DOHH2 (cell line): ENCODE data around the gene CDH2.

Experiments
- H3F3A ChIP-seq: fragments of 200-600 bp; sonication (generic), shearing (Covaris generic); 2 replicates; pipeline ENCODE4 v1.6.0; 2016; ENCODE audit warnings: antibody characterized with exemption, mild to moderate bottlenecking; ENCODE audit not compliant: control insufficient read depth, insufficient read depth
- H3K27ac ChIP-seq: fragments of 200-600 bp; sonication (generic); 2 replicates; pipeline ENCODE4 v1.5.1; 2014; ENCODE audit warnings: low read depth, mild to moderate bottlenecking, low read length, moderate library complexity
- H3K27me3 ChIP-seq: fragments of 200-600 bp; sonication (generic); 2 replicates; pipeline ENCODE4 v1.6.1; 2014; ENCODE audit warnings: mild to moderate bottlenecking, low read length, mixed read lengths; ENCODE audit not compliant: control insufficient read depth
- H3K36me3 ChIP-seq: fragments of 200-600 bp; sonication (generic); 2 replicates; pipeline ENCODE4 v1.6.1; 2014; ENCODE audit warnings: mild to moderate bottlenecking, low read length, moderate library complexity, mixed read lengths; ENCODE audit not compliant: control insufficient read depth
- H3K4me1 ChIP-seq: fragments of 200-600 bp; sonication (generic); 2 replicates; pipeline ENCODE4 v1.6.1; 2014; ENCODE audit warnings: mild to moderate bottlenecking, low read length, mixed read lengths; ENCODE audit not compliant: control insufficient read depth
- H3K4me2 ChIP-seq: fragments of 200-600 bp; sonication (generic); 2 replicates; pipeline ENCODE4 v1.6.0; 2014; ENCODE audit warnings: mild to moderate bottlenecking, low read length, moderate library complexity
- H3K4me3 ChIP-seq: fragments of 200-600 bp; sonication (generic); 2 replicates; pipeline ENCODE4 v1.5.1; 2014; ENCODE audit warnings: mild to moderate bottlenecking, low read length, mixed read lengths
- H3K79me2 ChIP-seq: fragments of 200-600 bp; sonication (generic); 2 replicates; pipeline ENCODE4 v1.6.1; 2014; ENCODE audit warnings: mild to moderate bottlenecking, low read length, mixed read lengths; ENCODE audit not compliant: control insufficient read depth
- H3K9me2 ChIP-seq: fragments of 200-600 bp; sonication (generic); replicated peaks from 2 replicates; pipeline ENCODE4 v1.6.1; 2014; ENCODE audit warnings: mild to moderate bottlenecking, low read length, mixed read lengths; ENCODE audit not compliant: control insufficient read depth
- H3K9me3 ChIP-seq: fragments of 200-600 bp; sonication (generic); 2 replicates; pipeline ENCODE4 v1.6.1; 2014; ENCODE audit warnings: antibody characterized with exemption, low read length, mixed read lengths; ENCODE audit not compliant: control insufficient read depth, insufficient read depth
- H4K20me1 ChIP-seq: fragments of 200-600 bp; sonication (generic); 2 replicates; pipeline ENCODE4 v1.6.0; 2014; ENCODE audit warnings: low read depth, mild to moderate bottlenecking, antibody characterized with exemption, low read length, moderate library complexity; ENCODE audit not compliant: control insufficient read depth, insufficient read depth
- EZH2phosphoT487 ChIP-seq: fragments of 200-600 bp; sonication (generic); IDR thresholded peaks from 2 replicates; pipeline ENCODE4 v1.6.1; 2017; ENCODE audit warnings: borderline replicate concordance, mild to moderate bottlenecking, antibody characterized with exemption, low read length, moderate library complexity, mixed read lengths
- TF ChIP-seq, protein P1 (sequence below): fragments of 200-600 bp; sonication (generic); IDR thresholded peaks from one replicate; pipeline ENCODE4 v1.5.1; 2014; ENCODE audit warnings: antibody characterized with exemption, mild to moderate bottlenecking, low read depth, low read length; ENCODE audit not compliant: poor library complexity, severe bottlenecking

CDH2 gene

DNA sequence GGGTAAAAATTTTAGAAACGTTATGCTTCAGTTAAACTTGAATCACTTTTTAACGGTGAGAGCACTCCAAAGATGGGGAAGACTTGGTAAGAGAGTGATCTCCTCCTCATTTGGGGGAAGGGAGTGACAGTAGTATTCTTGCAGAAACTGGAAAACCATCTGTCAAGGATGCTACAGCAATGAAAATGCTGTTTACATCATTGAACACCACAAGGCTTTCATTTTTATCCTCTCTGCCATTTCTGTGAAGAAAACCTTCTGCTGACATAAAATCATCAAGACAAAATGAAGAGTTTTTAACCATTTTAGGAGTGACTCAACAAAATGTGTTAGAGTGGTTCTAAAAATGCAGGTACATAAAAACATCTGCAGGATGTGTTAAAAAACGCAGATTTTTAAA is 38.1 kb downstream of the CDH2 start:
- H3K36me3 ChIP-seq = no peaks in the 10 kb centered on the region
- H3K27ac ChIP-seq = no peak overlapping the region
- no peaks in the 10 kb centered on the region for H3K79me2 ChIP-seq
- no peaks in the 10 kb centered on the region for H3K9me3 ChIP-seq
- H3F3A ChIP-seq = no peaks in the 10 kb centered on the region
- H3K27me3 ChIP-seq = no peaks in the 10 kb centered on the region
- TF ChIP-seq, protein P1, sequence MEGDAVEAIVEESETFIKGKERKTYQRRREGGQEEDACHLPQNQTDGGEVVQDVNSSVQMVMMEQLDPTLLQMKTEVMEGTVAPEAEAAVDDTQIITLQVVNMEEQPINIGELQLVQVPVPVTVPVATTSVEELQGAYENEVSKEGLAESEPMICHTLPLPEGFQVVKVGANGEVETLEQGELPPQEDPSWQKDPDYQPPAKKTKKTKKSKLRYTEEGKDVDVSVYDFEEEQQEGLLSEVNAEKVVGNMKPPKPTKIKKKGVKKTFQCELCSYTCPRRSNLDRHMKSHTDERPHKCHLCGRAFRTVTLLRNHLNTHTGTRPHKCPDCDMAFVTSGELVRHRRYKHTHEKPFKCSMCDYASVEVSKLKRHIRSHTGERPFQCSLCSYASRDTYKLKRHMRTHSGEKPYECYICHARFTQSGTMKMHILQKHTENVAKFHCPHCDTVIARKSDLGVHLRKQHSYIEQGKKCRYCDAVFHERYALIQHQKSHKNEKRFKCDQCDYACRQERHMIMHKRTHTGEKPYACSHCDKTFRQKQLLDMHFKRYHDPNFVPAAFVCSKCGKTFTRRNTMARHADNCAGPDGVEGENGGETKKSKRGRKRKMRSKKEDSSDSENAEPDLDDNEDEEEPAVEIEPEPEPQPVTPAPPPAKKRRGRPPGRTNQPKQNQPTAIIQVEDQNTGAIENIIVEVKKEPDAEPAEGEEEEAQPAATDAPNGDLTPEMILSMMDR = no peak
- H3K4me2 ChIP-seq = no peak overlapping the region
- no peaks in the 10 kb centered on the region for H4K20me1 ChIP-seq
- H3K4me3 ChIP-seq = no peak overlapping the region
- H3K9me2 ChIP-seq = no peaks in the 10 kb centered on the region
- no peaks in the 10 kb centered on the region for H3K4me1 ChIP-seq

DNA sequence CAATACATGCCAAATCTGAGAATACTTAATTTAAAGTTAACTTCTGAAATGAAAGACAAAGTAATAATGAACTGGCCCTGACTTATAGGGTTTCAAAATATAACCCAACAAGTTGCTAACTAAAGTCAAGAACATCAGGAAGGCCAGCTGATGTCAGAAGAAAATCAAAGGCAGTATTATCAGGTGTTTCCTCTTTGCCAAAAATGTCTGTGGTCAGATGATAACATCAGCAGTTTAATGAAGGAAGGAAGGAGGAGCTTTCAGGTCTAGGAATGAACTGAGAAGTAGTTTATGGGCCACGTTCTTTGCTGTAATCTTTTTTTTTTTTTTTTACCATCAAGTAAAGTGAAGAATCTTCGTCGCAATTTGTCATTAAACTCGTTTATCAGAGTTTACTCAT is 40.9 kb downstream of the CDH2 start:
- Histone ChIP-seq H4K20me1 (no peaks in the 10 kb centered on the region), H3K9me2 (no peaks in the 10 kb centered on the region), H3K4me2 (no peak overlapping the region), H3K79me2 (no peaks in the 10 kb centered on the region), H3K27ac (no peak overlapping the region), H3K9me3 (no peaks in the 10 kb centered on the region), H3K4me1 (no peaks in the 10 kb centered on the region), H3K27me3 (no peaks in the 10 kb centered on the region), H3K36me3 (no peaks in the 10 kb centered on the region), H3K4me3 (no peak overlapping the region), H3F3A (no peaks in the 10 kb centered on the region)
- TF ChIP-seq, protein P1 = no peak
- no peak for TF ChIP-seq EZH2phosphoT487

DNA sequence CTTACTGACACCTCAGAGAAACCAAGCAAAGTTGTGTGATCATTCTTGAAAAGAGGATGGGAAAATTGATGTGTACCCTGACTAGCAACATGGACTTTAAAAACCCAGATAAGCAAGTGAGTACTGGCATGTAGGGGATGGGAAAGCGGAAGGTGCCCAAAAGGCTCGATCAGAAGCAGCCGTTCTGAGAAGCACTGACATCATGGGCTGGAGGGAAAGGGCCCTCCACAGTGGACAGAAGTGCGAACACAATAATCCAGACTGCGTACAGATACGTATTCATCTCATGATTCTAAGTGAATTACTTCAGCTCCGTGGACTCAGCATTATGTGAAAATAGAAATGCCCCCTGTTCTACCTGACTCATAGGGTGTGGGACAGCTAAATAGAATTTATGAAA is 42.2 kb downstream of the CDH2 start:
- Histone ChIP-seq H3F3A (no peaks in the 10 kb centered on the region), H3K27ac (no peak overlapping the region), H3K4me3 (no peak overlapping the region), H3K4me2 (no peak overlapping the region), H3K9me2 (no peaks in the 10 kb centered on the region), H4K20me1 (no peaks in the 10 kb centered on the region), H3K27me3 (no peaks in the 10 kb centered on the region), H3K4me1 (no peaks in the 10 kb centered on the region), H3K36me3 (no peaks in the 10 kb centered on the region), H3K9me3 (no peaks in the 10 kb centered on the region; the same call in 1 of the 2 replicates), H3K79me2 (no peaks in the 10 kb centered on the region)
- TF ChIP-seq EZH2phosphoT487 = no peak
- TF ChIP-seq, protein P1 = no peak

DNA sequence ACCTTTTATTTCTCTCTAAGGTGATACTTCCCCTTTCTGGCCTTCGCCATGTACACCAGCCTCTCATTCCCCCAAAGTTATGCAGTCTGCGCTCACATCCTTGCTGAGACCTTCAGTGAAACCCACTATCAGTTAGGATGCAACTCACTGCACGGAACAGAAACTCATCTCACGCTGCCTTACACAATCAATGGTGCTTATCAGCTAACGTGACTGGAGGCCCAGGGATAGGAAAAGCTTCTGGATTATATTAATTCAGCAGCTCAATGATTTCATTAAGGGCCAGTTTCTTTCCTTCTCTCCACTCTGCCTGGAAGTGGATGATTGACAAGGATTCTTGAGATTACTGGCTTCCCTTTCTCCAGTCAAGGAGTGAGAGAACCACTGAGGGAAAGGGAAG is 44.8 kb downstream of the CDH2 start:
- H3K27ac ChIP-seq = no peak overlapping the region
- TF ChIP-seq, protein P1 = no peak
- TF ChIP-seq EZH2phosphoT487 = no peak
- H3K9me2 ChIP-seq = no peaks in the 10 kb centered on the region
- no peaks in the 10 kb centered on the region for H3K27me3 ChIP-seq
- no peaks in the 10 kb centered on the region for H3K36me3 ChIP-seq
- no peak overlapping the region for H3K4me2 ChIP-seq
- no peaks in the 10 kb centered on the region for H3K79me2 ChIP-seq
- no peaks in the 10 kb centered on the region for H3K4me1 ChIP-seq
- no peaks in the 10 kb centered on the region for H4K20me1 ChIP-seq
- H3K4me3 ChIP-seq = no peak overlapping the region
- no peaks in the 10 kb centered on the region for H3F3A ChIP-seq
- no peaks in the 10 kb centered on the region; the same call in 1 of the 2 replicates for H3K9me3 ChIP-seq
